ENCODE data around the gene RGS17.

The RGS17 gene

DNA sequence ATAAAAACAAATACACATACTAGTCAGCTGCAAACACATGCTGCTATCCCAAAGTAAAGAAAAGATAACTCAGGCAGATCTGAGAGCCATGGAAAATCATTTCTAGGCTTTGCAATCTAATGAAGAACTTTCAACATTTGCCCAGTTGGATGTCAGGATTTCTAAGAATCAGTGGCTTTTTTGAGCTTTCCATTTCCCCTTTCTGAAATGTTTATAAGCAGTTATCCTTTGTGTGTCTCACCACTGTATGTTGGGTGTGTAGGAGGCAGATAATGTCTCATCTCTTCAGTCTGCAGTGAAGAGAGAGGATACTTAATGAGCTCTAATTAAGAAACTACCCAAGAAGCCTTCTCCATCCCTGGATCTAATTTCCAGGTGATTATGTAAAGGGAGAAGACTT is 43.6 kb downstream of the RGS17 start:
- TF ChIP-seq CTCF (IDR thresholded peaks at IDR 0.05; ENCODE audit: borderline replicate concordance, control extremely low read depth, extremely low read depth, insufficient read depth, missing control alignments): no peak
- in situ Hi-C loops (cut with MboI; ENCODE audit: low sequenced_read_pairs, unreplicated experiment): no loop called here
- DNase-seq (ENCODE audit: low spot score): no peak

- in situ Hi-C loops (cut with MboI; ENCODE audit: low sequenced_read_pairs, unreplicated experiment): no loop called here
- no peak for TF ChIP-seq CTCF (IDR thresholded peaks at IDR 0.05; ENCODE audit: borderline replicate concordance, control extremely low read depth, extremely low read depth, insufficient read depth, missing control alignments)
- no peak for DNase-seq (ENCODE audit: low spot score)
Measured at GRCh38 chr6:153086225-153086990, 44.7 kb downstream of the RGS17 start.

GRCh38 chr6:153085239-153085638 is 45.8 kb downstream of the RGS17 start:
- DNase-seq (ENCODE audit: low spot score): no peak
- in situ Hi-C loops (cut with MboI; ENCODE audit: low sequenced_read_pairs, unreplicated experiment): no loop called here
- TF ChIP-seq CTCF (IDR thresholded peaks at IDR 0.05; ENCODE audit: borderline replicate concordance, control extremely low read depth, extremely low read depth, insufficient read depth, missing control alignments): no peak

DNA sequence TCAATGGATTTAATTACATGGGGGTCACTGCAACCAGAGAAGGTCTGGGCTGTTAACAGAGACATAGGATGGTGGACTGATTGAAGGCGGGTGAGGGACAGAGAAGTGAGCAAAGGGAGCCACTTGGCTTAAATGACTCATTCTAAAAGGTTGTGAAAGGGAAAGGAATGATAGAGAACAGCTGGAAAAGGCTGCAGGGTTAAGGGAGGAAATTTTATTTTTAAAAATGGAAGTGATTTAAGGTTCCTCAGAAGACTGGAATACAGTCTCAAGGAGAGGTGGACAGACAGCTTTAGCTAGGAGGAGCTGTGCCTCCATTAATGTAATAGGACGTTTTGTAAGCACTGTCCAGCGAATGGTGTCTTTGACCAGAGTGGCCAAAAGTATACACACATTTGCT is 46.7 kb downstream of the RGS17 start:
- no peak for TF ChIP-seq CTCF (IDR thresholded peaks at IDR 0.05; ENCODE audit: borderline replicate concordance, control extremely low read depth, extremely low read depth, insufficient read depth, missing control alignments)

DNA sequence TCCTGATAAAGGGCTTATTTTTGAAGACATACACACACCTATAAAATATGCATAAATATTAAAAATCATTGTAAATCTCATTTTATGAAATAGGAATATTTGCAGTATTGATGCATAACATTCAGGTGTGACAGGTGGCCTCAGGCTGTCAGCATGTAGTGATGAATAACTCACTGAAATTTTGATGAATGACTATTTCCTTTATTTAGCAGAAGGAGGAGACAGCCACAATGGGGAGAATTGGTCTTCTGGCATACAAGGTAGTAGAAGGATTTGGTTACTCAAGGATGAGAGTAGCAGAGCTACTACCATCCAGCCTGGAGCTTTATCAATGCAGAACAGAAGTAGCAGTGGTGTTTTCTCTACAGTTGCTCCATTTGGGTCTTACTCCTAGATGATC is 47.2 kb downstream of the RGS17 start:
- in situ Hi-C loops (cut with MboI; ENCODE audit: low sequenced_read_pairs, unreplicated experiment): no loop called here
- TF ChIP-seq CTCF (IDR thresholded peaks at IDR 0.05; ENCODE audit: borderline replicate concordance, control extremely low read depth, extremely low read depth, insufficient read depth, missing control alignments): no peak
- no peak for DNase-seq (ENCODE audit: low spot score)

More for the DNA sequence above, 46.7 kb downstream of the RGS17 start:
- in situ Hi-C loops (cut with MboI; ENCODE audit: low sequenced_read_pairs, unreplicated experiment): no loop called here
- no peak for DNase-seq (ENCODE audit: low spot score)

GRCh38 chr6:153081914-153082313 is 49.2 kb downstream of the RGS17 start:
- in situ Hi-C loops (cut with MboI; ENCODE audit: low sequenced_read_pairs, unreplicated experiment): no loop called here
- DNase-seq (ENCODE audit: low spot score): no peak
- TF ChIP-seq CTCF (IDR thresholded peaks at IDR 0.05; ENCODE audit: borderline replicate concordance, control extremely low read depth, extremely low read depth, insufficient read depth, missing control alignments): no peak
